NCI-H1105 treated with DMSO at 0.1 percent for 48 hours (cell line): ENCODE data around the gene RIMBP3C.
"Not testable (repeated sequence)": the region's sequence is repeated elsewhere in the genome, so short reads cannot be mapped to it uniquely, and the experiment has no call there.

Experiments
- DNase-seq: peaks from one replicate; lab custom pipeline; 2025; lab: John Stamatoyannopoulos, UW

The RIMBP3C gene

DNA sequence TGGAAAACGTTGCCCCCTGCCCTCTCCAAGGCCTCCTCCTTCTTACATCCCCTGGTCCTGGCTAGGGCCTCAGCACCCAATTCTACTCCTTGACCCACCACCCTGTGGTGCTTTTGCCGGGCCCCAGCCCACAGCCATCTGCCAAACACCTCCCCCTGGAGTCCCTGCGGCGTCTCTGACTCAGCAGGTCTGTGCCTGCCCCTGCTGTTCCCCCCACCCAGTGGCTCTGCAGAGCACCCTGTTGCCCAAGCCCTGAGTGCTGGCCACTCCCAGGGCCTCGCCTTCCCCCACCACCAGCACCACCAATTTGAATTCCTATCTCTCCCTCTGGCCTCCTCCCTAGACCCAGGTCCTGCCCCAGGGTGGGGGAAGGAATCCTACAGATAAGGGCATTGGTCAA lies 19.7 kb downstream of the RIMBP3C start:
- not testable (repeated sequence) for DNase-seq

DNA sequence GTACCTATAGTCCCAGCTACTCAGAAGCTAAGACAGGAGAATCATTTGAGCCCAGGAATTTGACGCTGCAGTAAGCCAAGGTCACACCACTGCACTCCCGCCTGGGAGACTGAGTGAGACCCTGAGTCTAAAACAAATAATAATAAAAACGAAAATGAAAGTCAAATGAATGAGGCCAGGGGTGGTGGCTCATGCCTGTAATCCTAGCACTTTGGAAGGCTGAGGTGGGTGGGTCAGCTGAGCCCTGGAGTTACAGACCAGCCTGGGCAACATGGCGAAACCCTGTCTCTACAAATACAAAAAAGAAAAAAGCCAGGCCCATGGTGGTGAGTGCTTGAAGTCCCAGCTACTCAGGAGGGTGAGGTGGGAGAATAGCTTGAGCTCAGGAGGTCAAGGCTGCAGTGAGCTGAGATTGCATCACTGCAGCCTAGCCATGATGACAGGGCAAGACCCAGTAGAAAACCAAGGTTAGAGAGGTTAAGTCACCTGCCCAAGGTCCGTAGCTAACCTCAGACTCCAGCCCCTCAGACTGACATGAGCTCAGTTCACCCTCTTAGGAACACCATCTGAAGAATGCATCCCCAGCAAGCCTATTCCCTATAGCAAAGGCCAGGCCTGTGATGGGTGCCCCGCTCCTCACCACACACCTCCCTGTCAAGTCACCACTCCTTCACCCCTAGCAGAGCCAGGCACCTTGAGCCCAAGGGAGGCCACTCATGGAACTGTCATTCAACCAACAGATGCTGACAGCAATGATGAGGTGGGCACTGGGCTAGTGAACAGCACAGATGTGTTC lies 24.4 kb downstream of the RIMBP3C start:
- DNase-seq: not testable (repeated sequence)

DNA sequence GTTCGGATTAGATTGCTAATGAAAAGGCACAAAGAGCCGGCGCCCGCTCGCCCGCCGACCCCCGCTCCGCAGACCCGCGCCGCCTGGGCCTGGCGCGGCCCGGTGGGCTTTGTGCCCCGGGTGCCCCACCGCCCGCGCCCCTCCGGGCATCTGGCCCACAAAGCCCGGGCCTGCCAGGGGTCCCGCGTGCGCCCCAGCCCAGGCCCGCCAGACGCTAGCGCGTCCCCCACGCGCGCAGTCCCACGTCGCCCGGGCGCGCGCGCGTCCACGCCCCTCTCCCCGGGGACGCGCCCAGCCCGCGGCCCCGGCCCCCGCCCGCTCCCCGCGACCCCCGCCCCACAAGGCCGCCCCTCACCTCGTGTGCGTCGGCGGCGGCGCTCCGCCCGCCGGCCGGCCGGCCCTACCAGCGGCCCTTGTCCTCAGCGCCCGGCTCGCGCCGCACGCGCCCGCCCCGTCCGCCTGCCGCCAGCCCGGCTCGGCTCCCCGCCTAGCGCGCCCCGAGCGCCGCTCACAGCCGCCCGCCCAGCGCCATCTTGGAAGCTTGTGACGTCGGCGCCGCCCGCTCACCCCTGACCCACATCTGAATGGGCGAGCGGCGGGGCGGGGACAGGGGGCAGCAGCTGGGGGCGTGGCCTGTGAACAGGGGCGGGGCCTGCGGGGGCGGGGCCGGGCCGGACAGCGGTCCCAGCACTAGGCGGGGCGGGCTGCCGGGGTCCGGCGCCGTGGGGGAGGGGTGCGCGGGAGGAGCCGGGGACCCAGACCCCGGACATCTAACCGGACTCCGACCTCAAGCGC lies 34.1 kb downstream of the RIMBP3C start:
- DNase-seq: not testable (repeated sequence)

DNA sequence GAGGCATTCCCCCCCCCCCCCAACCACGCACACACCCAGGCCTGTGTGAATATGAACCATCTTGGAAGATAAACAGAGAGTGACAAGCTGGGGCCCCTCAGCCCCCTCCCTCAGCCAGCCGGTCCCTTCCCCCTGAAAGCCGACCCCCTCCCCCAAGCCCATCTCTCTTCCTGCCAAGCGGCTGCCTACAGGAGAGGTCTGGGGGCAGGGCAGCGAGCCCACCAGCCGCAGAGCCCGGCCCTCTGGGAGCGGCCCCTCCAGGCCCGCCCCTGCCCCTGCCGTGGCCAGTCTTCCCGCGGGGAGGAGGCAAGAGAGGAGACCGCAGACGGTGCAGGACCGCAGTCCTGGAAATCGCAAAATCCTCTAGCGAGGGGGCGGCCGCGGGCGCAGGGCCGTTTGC lies 34.7 kb downstream of the RIMBP3C start:
- not testable (repeated sequence) for DNase-seq

DNA sequence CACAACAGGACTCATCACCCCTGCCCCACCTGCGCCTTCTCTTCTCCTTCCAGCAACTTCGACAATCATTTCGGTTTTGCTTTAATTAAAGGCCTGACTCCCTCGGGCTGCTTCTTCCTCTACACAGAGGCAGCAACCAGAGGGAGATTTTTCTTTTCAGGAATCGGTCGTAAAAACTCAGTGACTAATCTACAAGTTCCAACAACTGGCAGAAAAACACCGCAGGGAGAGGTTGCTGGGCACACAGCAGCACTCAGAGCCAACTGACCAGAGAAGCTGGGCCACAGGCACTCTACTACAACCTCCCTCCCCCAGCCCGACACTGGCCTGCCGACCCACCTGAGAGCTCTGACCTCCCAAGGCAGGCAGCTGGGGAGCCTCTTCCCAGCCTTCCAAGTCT lies 36.0 kb downstream of the RIMBP3C start:
- not testable (repeated sequence) for DNase-seq

DNA sequence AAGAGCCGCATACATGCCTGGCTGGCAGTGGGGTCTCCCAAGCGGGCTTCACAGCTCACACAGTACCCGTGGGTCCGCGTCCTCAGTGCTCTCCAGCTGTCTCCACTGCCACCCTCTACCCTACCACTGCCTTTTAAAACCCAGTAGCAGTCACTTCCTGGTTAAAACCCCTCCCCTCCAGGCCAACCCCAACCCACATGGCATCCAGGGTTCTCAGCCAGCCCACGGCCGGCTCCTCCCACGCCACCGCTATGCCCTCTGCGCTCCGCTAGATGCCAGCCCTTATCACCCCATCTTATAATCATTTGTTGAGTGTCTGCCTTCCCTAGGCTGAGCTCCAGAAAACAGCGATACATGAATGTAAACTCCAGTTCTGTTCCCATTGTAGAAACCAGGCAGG lies 37.1 kb downstream of the RIMBP3C start:
- not testable (repeated sequence) for DNase-seq

DNA sequence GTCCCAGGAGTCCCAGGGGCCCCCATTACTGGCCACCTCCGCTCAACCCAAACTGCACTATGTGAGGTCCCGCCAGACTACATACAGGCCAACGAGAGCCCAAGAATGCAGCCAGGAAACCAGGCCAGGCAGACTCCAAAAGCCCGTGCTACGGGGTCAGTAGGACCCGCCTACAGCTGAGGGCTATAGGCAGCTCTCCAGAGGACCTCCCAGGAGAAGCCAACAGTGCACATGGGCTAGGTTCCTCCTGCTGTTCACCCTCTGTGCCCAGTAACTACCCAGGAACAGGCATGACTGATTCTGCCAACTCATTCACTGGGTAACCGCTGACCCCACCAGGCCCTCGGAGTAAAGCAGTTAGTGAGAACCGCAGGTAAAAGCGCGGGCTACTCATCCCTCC lies 39.2 kb downstream of the RIMBP3C start:
- not testable (repeated sequence) for DNase-seq

DNA sequence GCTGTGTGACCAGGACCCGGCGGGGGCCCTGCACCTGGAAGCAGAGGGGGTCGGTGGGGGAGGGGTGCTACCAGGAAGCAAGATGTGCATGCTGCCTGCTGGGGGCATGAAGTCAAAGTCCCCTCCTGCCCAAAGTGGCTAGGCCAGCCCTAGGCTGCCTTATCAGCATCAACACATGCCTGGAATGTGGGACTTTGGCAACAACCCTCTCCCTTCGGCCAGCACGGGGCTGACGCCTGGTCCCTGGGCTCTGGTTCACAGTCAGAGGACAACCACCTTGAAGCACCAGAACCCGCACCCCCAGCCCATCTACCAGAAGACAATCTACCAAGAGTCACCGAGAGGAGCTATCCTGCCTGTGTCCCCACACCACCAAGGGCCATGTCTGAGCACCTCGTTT lies 40.9 kb downstream of the RIMBP3C start:
- not testable (repeated sequence) for DNase-seq

DNA sequence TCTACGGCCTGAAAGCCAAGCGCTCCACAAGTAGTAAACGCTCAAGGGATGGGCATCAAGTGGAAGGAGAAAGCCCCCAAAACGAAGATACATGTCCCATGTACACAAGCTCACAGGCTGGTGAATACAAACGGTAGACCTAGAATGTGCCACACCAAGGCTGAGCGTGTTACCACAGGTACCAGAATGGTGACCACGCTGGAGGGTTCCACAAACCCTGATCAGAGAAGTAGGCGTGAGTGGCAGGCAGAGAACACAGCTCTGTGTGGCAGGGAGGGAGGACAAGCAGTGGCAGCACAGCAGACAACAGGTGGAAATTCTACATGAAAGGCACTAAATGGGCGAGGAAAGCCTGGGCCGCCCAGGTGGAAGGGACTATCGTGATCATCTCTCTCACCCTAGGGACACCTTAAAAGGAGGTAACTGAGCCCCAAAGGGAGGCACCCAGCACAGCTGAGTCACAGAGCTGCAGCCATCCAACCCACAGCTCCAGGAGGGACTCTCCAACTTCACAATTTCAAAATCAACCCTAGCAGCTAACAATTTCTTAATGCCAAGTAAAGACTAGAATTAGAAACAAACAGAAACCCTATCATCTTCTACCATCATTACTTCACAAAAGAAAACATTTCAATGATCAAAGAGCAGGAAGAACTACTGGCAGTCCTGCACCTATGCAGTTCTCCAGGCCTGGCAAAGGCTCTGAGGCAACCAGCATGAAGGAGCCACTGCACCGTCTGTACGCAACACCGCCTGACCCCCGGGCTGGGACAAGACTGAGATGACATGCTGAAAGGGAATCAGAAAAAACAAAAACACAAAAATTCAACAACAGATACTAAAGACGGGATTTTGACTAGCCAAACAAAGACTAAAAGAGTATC lies 51.4 kb downstream of the RIMBP3C start:
- not testable (repeated sequence) for DNase-seq

DNA sequence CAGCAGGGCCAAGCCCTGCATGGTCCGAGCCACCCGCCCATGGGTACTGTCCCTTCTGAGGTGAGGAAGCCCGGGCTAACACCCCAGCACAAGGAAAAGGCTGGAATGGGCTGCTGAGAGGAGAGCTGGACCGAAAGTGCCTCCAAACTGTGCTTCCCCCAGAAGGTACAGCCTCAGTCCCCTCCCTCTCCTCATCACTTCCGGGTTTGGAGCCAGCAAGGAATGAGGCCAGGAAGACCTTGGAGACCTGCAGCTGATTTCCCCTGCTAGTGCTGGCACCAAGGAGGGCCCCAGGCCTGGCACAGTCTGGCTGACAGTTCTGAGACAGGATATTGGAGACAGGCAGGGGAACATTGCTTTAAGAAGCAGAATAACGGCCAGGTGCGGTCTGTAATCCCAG lies 52.8 kb downstream of the RIMBP3C start:
- not testable (repeated sequence) for DNase-seq

DNA sequence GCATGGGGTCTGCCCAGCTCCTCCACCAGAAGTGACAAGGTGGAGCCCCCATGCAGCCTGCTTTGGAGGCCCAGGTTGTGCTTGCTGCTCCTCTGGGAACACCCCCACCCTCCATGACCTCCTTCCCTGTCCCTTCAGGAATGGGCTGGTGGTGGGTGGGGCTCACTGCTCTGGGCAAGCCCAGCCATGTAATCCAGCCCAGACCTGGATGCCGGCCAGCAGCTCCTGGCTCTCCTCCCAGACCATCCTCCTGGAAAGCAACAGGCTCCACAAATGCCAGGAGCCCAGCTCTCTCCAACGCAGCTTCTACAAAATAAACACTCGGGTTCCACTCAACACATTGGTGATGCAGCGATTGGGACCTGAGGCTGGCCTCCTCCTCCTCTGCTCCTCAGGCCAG lies 53.3 kb downstream of the RIMBP3C start:
- not testable (repeated sequence) for DNase-seq
